ENCODE measurements around the gene GTF2F2. TPM values are rescaled to one million over a fixed set of nuclear protein-coding genes. Genes with fewer than 3 reads are reported as not detected.

Gene GTF2F2
- total RNA-seq, 1 experiment from 2014 or later, result 28.1 TPM

- no peaks in the 10 kb centered on the region for H3K9me3 ChIP-seq
- no peak overlapping the region for H3K4me3 Mint-ChIP-seq (ENCODE audit: unreplicated experiment)
- H3K27me3 Mint-ChIP-seq (ENCODE audit: insufficient read depth, unreplicated experiment), result no peaks in the 10 kb centered on the region
- CTCF ChIA-PET, result no interaction called here
- POLR2A ChIA-PET, result no interaction called here
- BruUV-seq (replicated peaks), result no TSS peak
- H3K4me3 ChIP-seq (ENCODE audit: low read depth, low read length), result no peak overlapping the region
- H3K36me3 ChIP-seq (ENCODE audit: control insufficient read depth, insufficient read depth, low read length), result no peaks in the 10 kb centered on the region
- no peaks in the 10 kb centered on the region for H3K27me3 ChIP-seq (replicated peaks; ENCODE audit: control insufficient read depth, insufficient read depth, low read length)
- no peaks in the 10 kb centered on the region for H3K4me1 ChIP-seq
- intact Hi-C loops (cut with micrococcal nuclease; ENCODE audit: unreplicated experiment), result no loop called here
- no peak for TF ChIP-seq CTCF (IDR thresholded peaks at IDR 0.05; ENCODE audit: insufficient read depth in 1 of 2, low read depth in 1 of 2, low read length in 1 of 2, severe bottlenecking in 1 of 2, unreplicated experiment in 1 of 2)
- peaks cover 9% of the 10 kb centered on the region for H3K36me3 Mint-ChIP-seq (ENCODE audit: insufficient read depth, unreplicated experiment)
- H3K9me3 Mint-ChIP-seq (ENCODE audit: unreplicated experiment), result no peaks in the 10 kb centered on the region
- H3K4me1 Mint-ChIP-seq (ENCODE audit: low read depth, unreplicated experiment), result no peaks in the 10 kb centered on the region
- H3K27ac Mint-ChIP-seq (ENCODE audit: unreplicated experiment), result no peak overlapping the region
- DNase-seq, result no peak
These were observed 184.8 kb downstream of the GTF2F2 start for GRCh38 chr13:45305079-45305478.

GRCh38 chr13:45306966-45307365 is 186.7 kb downstream of the GTF2F2 start:
- BruUV-seq (replicated peaks), result no TSS peak
- intact Hi-C loops (cut with micrococcal nuclease; ENCODE audit: unreplicated experiment), result no loop called here
- H3K4me1 Mint-ChIP-seq (ENCODE audit: low read depth, unreplicated experiment), result peaks cover 10% of the 10 kb centered on the region
- Histone ChIP-seq H3K9me3 (no peaks in the 10 kb centered on the region), H3K27me3 (replicated peaks; ENCODE audit: control insufficient read depth, insufficient read depth, low read length) (no peaks in the 10 kb centered on the region), H3K4me3 (ENCODE audit: low read depth, low read length) (no peak overlapping the region), H3K36me3 (ENCODE audit: control insufficient read depth, insufficient read depth, low read length) (no peaks in the 10 kb centered on the region), H3K4me1 (peaks cover 9% of the 10 kb centered on the region)
- no peak overlapping the region for H3K4me3 Mint-ChIP-seq (ENCODE audit: unreplicated experiment)
- ChIA-PET CTCF (interaction anchor here (1.3 kb wide), 1 partner anchor 26 kb away, joined by 4 read pairs; no protein-coding TSS in a partner anchor), POLR2A (no interaction called here)
- TF ChIP-seq CTCF (IDR thresholded peaks at IDR 0.05; ENCODE audit: insufficient read depth in 1 of 2, low read depth in 1 of 2, low read length in 1 of 2, severe bottlenecking in 1 of 2, unreplicated experiment in 1 of 2), result no peak
- no peak overlapping the region for H3K27ac Mint-ChIP-seq (ENCODE audit: unreplicated experiment)
- H3K27me3 Mint-ChIP-seq (ENCODE audit: insufficient read depth, unreplicated experiment), result no peaks in the 10 kb centered on the region
- no peak for DNase-seq
- H3K36me3 Mint-ChIP-seq (ENCODE audit: insufficient read depth, unreplicated experiment), result peaks cover 5% of the 10 kb centered on the region
- no peaks in the 10 kb centered on the region for H3K9me3 Mint-ChIP-seq (ENCODE audit: unreplicated experiment)

- Mint-ChIP-seq H3K27me3 (ENCODE audit: insufficient read depth, unreplicated experiment) (no peaks in the 10 kb centered on the region), H3K36me3 (ENCODE audit: insufficient read depth, unreplicated experiment) (peaks cover 5% of the 10 kb centered on the region), H3K4me1 (ENCODE audit: low read depth, unreplicated experiment) (peaks cover 10% of the 10 kb centered on the region), H3K9me3 (ENCODE audit: unreplicated experiment) (no peaks in the 10 kb centered on the region), H3K4me3 (ENCODE audit: unreplicated experiment) (peak overlapping the region; percentile 65), H3K27ac (ENCODE audit: unreplicated experiment) (no peak overlapping the region)
- H3K27me3 ChIP-seq (replicated peaks; ENCODE audit: control insufficient read depth, insufficient read depth, low read length), result no peaks in the 10 kb centered on the region
- ChIA-PET POLR2A (interaction anchor here (0.6 kb wide), 1 partner anchor 30 kb away, joined by 12 read pairs; no protein-coding TSS in a partner anchor), CTCF (interaction anchor here (0.6 to 0.7 kb wide), 6 partner anchors 131 to 822 kb away, joined by 3 to 7 read pairs (median 5); no protein-coding TSS in a partner anchor)
- TF ChIP-seq CTCF (IDR thresholded peaks at IDR 0.05; ENCODE audit: insufficient read depth in 1 of 2, low read depth in 1 of 2, low read length in 1 of 2, severe bottlenecking in 1 of 2, unreplicated experiment in 1 of 2), result no peak
- peaks cover 13% of the 10 kb centered on the region for H3K4me1 ChIP-seq
- no peaks in the 10 kb centered on the region for H3K36me3 ChIP-seq (ENCODE audit: control insufficient read depth, insufficient read depth, low read length)
- H3K4me3 ChIP-seq (ENCODE audit: low read depth, low read length), result peak overlapping the region; percentile 53
- no TSS peak for BruUV-seq (replicated peaks)
- intact Hi-C loops (cut with micrococcal nuclease; ENCODE audit: unreplicated experiment), result no loop called here
- no peak for DNase-seq
- no peaks in the 10 kb centered on the region for H3K9me3 ChIP-seq
These were observed 190.2 kb downstream of the GTF2F2 start for GRCh38 chr13:45310341-45311131.

Data from Caco-2 (cell line).